Cerebellar cortex (tissue), 1 donor: ENCODE results near the gene MYPN.
A peak's percentile ranks its signal among the peaks of the same experiment; 100 is the strongest.
"Not testable (repeated sequence)": the region's sequence is repeated elsewhere in the genome, so short reads cannot be mapped to it uniquely, and the experiment has no call there.

Experiments
- DNase-seq: peaks from one replicate; pipeline ENCODE4 v3.0.0-alpha.2; 2015; ENCODE audit warnings: low spot score

MYPN gene

DNA sequence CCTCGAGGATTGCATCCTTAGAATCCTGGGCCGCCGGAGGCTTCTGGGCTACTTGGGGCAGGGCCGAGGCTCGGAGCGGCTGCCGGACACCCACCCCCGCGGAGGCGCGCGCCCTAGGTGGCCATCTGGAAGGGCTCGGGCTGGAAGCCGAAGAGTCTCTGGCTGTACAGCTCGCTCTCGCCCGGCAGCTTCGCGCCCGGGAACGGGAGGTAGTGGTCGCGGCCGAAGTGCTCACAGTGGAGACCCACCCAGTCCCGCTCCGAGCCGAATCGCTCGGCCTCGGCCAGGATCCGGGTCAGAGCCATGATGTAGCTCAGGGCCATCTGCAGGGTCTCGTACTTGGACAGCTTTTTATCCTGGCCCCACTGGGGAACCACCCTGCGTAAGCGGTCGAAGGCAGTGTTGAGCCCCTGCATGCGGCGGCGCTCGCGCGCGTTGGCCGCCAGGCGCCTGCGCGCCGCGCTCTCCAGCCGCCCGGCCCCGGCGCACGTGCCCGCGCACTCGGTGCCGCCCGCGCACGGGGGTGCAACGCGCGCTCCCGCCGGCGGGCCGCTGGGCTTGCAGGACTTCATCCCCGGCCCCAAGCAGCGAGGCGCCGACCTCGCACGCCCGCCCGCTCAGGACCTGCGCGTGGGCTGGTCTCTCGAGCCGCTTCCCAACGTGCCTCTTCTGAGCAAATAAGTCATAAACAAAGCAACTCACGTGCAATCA is 122.0 kb downstream of the MYPN start:
- DNase-seq = peak; percentile 68

DNA sequence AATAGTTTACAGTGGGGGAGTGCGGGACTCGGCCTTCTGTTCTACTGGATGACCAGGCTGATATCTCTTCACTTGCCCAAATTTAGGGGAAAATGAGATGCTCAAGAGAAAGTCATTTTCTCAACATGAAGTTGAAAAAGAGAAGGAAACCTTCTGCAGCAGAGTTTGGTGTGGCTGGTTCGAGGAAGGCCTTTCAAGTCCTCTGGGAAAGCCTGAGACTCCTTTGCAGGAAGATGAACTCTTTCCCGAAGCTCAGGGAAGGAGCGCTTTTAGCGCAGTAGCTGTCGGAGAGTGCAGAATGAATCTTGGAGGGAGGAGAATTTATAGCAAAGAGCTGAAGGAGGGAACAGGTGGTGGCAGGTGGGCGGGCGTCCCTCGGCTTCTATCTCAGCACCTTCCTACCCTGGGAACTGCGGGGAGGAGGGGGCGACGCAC is 122.5 kb downstream of the MYPN start, which contains the start of gene ATOH7:
Gene ATOH7, minus strand, starts transcription at position 297 of the 435 bp plus-strand sequence. CDS start 436 bp downstream, outside the sequence.
- peak; percentile 68 for DNase-seq

DNA sequence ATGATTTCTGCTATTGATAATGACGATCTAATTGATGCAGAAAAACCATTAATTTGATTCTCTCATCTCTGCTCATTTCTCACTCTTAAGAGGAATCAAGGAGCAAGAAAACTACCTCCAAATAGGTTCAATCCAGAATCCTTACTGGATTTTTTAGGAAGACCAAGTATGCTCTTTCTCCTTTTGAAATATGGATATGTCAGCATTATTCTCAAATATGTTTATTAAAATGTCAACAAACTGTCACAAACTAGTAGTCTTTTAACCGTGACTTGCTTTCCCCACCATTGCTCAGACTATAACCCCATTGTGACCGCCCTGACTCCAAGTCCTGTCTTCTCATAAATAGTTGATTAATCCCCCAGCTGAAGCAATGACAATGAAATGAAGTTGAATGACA is 123.8 kb downstream of the MYPN start:
- DNase-seq = no peak

DNA sequence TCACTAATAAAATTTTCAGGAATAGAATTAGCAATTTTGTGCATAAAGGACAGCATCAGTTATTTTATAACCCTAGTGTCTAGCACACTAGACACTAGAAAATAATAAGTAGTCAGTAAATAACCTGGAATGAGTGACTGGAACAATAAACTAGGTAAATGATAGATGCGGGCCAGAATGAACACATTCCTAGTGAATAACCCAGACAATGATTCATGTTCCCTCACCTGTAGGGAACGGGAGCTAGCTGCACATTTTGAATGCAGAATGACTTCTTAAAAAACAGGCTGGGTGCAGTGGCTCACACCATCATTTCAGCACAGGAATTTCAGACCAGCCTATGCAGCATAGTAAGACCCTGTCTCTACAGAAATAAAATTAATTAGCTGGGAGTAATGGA is 125.8 kb downstream of the MYPN start:
- DNase-seq = no peak

DNA sequence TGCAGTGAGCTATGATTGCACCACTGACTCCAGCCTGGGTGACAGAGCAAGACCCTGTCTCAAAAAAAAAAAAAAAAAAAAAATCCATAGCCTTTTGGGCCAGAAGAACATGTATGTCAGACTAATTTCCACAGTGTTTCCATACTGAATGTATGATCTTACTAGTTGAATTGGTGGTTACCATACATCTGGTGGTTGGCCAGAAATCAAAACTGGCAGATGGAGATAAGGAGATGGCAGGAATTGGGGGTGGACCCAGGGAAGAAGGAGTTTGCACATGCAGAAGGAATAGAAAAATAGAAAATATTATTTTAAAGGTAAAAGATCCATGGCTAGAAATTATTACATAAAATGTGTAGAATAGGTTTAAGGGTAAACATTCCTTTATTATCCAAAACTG is 126.3 kb downstream of the MYPN start:
- DNase-seq = peak; percentile 62

DNA sequence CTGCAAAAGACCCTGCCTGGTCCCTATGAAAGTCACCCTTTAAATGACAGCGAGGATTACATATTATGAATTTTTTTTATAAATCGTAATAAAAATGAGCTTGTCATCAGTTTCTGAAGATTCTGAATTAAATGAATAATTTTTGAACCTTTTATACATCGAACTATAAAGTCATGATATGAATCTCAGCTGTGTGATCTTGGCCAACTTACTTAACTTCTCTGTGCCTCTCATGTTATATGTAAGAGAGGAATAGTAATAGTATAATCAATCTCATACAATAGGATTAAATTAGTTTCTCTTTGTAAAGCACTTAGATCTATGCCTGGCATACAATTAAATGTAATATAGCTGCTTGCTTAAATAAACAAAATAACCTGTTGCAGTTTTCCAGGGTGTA is 127.9 kb downstream of the MYPN start:
- no peak for DNase-seq

DNA sequence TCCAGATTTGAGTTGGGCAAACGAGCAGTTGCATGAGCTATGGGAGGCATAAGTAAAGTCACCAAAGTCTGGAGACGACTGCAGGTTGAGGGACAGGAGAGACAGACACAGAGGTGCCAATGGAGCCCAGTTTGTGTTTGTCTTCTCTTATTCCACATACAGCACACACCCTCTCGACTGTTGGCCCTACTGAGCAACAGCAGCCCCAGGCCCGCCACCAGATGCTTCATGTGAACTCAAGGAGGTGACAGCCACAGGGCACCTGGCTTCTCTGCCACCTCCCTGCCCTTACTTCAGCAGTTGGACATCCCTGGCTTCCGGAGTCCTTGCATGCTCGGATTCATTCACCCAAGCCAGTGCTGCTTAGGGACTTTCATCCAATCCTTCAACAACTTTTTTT is 129.1 kb downstream of the MYPN start:
- no peak for DNase-seq

DNA sequence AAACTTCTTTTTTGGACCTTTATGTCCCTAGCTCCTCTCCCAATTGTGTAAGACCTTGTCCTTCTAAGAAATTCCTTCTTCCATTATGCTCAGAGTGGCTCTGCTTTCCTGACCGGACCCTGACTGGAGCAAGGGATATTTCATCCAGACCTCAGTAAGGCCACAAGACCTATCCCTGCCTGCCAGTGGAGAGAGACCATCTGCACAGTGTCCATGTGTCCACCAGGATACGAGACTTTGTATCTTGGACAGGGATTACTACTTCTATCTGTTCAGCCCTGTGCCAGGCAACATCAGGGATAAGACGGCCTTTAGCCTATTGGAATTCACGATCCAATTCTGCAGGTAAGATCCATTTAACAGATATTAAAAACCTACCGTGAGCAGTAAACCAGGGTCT is 129.8 kb downstream of the MYPN start:
- DNase-seq = no peak

DNA sequence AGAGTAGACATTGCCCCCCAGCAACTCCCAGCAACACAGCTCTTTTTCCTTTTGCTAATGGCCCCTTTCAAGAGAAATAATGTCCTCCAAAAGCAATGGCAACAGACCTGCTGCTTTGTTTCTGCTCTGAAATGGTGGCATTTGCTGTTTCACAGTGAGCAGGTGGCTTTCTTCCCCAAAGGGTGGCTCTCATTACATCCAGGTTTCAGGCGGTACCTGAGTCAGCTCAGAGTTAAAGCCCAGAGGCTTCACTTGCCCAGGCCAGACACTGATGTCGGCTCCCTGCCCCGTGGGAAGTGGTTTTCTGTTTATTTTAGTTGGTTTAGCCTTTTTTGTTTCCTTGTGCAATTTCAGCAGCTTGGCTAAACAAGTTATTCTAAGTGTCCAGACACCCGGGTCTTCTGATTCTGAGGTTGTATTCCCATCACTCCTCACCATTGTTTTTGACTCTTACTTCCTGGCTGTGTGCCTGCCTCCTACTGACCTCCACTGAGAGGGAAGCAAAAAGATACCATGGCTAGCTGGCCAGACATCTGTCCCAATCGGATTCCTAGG is 130.4 kb downstream of the MYPN start:
- peak; percentile 16 for DNase-seq

DNA sequence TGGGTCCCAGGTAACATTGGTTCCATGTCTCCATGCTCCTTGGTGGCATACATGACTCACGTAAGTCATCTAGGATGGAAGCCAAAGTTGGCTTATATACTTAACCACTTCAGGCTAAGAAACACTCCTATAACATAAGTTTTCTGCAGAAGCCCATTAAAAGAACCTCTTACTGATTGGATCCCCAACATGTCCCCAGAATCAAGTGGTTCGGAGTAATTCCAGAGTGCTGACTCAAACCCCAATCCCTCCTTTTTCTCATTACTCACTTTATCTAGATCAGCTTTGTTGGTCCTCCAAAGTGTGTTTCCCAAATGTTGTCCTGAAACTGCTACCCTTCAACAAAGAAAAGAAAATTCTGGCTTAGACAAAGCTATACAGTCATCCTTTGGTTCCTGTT is 132.8 kb downstream of the MYPN start:
- no peak for DNase-seq

DNA sequence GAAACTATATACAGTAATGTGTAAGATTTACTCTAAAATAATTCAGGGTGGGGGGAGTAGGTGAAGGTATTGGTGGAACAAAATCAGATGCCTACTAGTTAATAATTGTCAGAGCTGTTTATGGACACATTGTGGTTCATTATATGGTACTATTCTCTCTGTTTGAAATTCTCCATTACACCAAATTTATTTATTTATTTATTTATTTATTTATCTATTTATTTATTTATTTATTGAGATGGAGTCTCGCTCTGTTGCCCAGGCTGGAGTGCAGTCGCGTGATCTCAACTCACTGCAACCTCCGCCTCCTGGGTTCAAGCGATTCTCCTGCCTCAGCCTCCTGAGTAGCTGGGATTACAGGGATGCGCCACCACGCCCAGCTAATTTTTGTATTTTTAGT is 137.1 kb downstream of the MYPN start:
- not testable (repeated sequence) for DNase-seq

DNA sequence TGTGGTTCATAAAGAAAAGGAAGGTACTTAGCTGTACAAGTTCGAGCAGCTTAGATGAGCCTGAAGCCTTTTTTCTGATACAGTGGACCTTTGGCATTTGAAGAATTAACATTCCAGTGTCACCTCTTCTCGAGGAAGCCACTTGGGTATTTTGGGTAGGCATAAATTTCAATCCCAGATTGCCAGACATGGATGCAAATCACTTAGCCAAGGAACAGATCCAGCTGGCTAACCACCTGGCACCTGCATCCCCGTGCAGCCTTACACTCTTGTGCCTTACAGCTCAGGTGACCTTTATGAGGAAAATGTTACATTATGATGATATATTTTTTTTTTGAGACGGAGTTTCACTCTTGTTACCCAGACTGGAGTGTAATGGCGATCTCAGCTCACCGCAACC is 138.6 kb downstream of the MYPN start:
- peak; percentile 57 for DNase-seq

DNA sequence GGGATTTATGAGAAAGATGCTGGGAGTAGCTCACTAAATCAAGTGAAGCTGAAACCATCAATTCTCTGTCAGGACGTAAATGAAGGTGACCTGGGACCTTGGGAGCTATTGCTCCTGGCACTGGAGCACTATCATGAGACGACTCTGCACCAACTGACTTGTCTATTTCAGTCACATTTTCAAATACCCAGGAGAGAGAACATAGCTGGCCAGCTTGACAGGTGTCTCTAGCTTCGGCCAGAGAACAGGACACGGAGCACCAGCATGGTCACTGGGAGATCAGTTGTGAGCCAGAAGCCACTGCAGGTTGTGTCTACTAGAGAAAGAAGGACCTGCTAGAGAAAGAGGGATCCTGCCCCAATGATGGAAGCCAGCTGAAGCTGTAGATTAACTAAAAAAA is 140.0 kb downstream of the MYPN start:
- peak; percentile 53 for DNase-seq

DNA sequence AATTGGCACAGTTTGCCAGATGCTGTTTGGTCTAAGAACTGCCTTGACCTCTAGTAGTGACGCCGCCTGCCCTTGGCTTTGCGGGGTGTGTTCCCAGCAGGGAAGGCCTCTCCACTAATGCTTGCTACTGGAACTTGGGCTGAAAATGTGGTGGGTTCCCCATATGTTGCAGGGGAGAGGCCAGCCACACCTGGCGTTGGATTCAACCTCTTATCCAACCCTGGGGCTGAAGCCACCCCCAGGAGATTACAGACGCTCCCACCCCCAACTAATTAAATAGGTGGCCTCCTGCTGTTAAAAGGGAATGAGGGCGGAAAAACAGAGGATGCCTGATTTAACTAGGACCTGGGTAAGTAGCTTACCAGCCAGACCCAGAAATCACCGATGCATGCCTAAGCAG is 141.9 kb downstream of the MYPN start:
- no peak for DNase-seq

DNA sequence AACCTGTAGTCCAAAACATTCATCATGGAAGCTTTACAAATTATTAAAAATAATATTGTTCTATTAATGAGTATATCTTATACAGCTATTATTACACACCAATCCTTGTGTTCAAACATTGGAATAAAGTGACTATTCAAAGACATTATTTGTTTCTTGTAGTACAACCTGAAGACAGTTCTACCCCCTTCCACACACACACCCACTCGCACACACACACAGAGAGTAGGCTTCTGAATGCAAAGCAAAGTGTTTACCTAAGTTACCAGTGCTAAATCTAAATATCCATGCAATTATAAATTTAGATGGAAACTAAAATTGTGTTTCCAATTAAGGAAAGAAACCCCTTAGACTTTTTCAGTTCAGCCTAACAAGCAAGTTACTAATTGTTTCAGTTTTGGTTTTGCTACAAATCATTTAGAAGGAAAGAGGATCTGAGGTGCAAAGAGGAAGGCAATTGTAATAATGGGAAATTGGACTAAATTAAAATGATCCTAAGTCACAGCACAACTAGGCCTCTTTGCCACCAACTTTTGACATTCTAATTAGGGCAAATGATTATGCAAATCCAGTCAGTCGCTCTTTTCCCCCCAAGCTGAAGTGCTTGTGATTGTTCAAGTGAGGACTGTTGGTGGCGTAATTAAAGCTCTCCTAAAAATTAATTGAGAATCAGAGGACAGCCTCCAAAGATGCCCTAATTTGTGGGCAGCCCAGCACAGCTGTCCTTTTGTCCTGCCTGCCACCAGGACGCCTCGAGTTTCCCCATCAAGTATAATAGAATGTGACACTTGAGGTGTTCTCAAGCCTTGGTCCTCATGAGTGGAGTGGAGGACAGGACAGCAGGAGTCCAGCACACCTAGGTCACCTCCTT is 142.6 kb downstream of the MYPN start:
- no peak for DNase-seq

DNA sequence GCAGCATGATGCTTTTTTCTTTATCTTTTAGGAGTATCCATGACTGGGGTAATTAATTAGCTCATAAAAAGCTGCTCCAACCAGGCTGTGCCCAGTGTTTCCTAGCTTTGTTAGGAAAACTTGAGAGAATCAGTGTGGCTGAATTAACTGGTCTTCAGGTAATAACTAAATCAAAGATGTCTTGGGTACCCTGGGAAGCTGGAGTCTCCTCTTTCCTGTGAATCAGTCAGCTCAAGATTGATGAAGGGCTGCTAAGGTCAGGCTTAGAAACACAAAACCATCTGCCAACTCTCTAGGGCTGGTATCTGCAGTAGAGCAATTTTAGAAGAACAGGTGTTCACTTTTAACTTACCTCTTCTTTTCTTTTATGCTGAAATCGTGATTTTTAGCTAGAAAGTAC is 144.1 kb downstream of the MYPN start:
- no peak for DNase-seq

DNA sequence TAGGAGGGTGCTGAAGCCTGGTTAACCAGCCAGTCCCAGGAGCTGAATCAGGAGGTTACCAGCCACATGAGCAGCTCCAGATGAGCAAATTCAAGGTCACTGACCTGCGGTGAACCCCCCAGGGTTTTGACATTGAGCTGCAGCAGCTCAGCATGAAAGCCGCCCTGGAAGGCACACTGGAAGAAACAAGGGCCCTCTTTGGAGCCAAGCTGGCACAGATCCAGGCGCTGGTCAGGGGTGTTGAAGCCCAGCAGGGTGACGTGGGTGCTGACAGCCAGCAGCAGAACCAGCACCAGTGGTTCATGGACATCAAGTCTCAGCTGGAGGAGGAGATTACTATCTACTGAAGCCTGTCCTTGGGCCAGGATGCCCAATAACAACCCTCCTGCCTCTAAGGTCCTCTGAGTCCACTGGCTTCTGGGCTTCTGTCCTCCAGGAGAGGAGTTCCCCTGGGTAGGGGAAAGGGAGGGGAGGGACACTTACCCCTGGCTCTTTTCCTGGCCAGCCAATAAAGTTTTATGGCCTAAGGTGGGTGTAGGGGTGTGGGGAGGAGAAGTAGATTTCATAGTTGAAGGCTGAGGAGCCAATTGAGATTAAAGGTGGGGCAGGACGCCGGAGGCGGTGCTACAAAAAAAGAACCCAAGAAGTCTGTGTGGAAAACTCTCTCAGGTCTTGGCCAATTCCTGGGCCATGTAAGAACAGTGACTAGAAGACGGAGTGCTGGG is 152.0 kb downstream of the MYPN start:
- DNase-seq = no peak
